ENCODE data around the gene STAT2.
"Not testable (repeated sequence)": the region's sequence is repeated elsewhere in the genome, so short reads cannot be mapped to it uniquely, and the experiment has no call there.

Gene STAT2
- total RNA-seq: 243 to 302 reads per million in 2 donors

DNA sequence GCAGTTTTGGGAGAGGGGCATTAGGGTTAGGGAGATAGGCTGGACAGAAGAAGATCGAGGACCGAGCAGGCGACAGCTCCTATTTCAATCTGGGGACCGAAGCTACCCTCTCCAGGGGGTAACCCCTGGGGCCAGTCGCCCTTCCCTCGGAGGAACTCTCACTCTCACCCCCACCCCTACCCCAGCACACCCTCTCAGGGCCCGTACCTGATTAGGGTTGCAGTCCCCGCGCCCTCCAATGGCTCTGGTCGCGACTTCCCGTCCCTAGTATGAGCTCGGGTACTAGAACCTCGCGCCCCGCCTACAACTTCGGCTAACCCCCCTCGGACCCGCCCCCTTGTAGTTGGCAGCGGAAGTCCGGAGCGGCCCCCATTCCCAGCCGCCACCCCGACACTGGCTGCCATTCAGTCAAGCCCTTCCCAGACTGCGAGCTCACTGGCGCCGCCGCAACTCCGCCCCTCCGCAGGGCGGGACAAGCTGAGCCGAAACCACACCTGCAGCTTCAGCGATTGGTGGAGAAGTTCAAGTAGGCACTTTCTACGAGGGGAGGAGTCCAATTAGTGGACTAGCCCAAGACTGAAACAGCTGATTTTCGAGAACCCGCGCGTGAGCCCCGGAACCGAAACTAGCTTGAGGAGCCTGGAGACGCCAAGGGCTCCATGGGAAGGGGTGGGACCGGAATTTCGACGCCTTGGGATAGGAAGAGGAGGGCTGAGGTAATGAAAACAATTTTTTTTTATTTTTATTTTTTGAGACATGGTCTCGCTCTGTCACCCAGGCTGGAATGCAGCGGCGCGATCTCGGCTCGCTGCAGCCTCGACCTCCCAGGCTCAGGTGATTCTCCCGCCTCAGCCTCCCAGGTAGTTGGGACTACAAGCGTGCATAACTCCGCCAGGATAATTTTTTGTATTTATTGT is at the start of gene STAT2:
TSS of gene STAT2 (minus strand) at position 257 of the 917 bp plus-strand sequence. CDS start 3,536 bp downstream, outside the sequence.
- DNase-seq: peak; percentile 98

DNA sequence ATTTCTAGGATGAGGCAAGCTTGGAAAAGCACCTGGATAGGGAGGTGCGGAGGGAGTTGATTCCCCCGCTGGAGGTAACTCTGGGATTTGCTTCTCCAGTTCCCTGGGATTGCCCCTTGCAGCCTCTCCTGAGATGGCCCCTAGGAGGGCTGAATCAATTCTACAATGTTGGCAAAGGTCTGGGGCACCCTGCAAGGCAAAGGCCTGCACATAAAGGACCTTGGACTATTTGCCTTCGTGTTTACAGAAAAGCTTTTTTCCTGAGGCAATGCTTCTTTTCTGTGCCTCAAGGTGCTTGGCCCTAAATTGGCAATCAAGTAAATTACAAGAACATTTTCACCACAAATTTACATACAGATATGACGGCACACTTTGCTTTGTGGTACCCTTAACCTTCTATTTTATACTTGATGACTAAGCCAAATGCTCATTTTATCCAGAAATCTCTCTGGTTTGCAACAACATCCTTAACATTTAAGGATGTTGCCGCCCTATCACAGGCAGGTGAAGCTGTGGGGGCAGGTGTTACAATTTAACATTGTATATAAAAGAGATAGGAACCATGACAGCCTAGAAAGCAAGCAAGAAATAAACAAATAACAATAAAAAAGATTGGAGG is 49.0 kb upstream of the STAT2 start:
- no peak for DNase-seq

DNA sequence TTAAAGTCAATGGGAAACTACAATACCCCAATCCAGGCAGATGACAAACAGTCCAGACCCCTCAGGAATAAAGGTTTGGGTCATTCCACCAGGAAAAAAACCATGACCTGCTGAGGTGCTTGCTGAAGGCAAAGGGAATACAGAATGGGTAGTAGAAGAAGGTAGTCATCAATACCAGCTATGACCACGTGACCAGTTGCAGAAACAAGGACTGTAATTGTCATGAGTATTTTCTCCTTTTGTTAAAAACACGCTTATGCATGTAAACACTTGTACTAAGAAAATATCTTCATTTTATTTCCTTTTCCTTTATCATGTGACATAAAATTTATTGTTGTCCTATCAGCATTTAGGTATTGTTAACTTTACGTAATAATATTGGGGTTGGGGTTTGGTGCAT is 44.3 kb upstream of the STAT2 start:
- DNase-seq: not testable (repeated sequence)

DNA sequence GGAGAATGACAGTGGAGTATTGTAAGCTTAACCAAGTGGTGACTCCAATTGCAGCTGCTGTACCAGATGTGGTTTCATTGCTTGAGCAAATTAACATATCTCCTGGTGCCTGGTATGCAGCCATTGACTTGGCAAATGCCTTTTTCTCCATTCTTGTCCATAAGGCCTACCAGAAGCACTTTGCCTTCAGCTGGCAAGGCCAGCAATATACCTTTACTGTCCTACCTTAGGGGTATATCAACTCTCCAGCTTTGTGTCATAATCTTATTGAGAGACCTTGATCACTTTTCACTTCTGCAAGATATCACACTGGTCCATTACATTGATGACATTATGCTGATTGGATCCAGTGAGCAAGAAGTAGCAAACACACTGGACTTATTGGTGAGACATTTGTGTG is 41.7 kb upstream of the STAT2 start:
- DNase-seq: not testable (repeated sequence)

DNA sequence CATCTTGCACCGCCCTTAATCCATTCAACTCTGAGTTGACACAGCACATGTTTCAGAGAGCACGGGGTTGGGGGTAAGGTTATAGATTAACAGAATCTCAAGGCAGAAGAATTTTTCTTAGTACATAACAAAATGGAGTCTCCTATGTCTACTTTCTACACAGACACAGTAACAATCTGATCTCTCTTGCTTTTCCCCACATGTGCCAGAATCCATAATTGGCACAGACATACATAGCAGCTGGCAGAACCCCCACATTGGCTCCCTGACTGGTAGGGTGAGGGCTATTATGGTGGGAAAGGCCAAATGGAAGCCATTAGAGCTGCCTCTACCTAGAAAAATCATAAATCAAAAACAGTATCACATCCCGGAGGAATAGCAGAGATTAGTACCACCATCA is 41.2 kb upstream of the STAT2 start:
- not testable (repeated sequence) for DNase-seq

DNA sequence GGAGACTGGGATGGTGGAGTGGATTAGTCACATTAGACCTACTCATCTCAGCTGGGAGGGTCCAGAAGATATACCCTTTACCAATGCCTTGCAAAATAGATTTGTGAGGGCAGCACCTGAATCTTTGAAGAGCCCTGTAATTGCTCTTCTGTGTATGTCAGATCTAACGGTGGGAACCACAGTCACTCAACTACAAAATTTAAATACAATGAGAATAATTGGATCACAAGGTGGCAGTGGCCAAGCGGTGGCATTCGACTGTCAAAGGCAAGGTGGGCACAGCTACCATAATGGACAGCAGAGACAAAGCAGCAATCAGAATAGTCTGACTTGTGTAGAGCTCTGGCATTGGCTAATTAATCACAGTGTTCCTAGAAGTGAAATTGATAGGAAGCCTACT is 39.6 kb upstream of the STAT2 start:
- not testable (repeated sequence) for DNase-seq

DNA sequence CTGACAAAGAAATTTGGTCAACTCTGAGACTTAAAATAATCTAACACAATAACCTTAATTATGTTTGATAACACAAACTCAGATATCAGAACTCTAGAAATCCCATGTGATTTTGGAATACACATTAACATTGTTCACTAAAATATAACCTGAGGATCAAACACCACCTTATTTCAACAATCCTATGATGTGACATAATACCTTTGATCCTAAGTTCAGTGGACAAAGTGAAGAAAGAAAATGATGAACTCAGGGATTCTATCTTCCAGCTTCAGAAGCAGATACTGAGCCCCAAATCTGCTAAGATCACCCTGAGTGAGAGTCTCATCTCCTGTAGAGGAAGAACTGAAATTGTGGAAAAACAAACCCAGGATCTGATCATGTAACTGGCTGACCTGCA is 38.4 kb upstream of the STAT2 start:
- no peak for DNase-seq

DNA sequence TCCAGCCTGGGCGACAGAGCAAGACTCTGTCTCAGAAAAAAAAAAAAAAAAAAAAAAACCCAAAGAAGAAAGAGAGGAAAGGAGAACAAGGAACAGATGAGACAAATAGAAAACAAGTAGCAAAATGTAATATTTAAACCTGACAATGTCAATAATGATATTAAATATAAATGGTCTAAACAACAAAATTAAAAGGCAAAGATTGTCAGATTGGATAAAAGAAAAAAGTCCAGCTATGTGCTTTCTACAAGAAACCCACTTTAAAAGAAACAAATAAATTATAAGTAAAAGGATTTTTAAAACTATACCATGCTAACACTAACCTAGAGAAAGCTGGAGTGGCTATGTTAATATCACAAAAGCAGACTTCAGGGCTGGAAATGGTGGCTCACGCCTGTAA is 32.4 kb upstream of the STAT2 start:
- DNase-seq: no peak

DNA sequence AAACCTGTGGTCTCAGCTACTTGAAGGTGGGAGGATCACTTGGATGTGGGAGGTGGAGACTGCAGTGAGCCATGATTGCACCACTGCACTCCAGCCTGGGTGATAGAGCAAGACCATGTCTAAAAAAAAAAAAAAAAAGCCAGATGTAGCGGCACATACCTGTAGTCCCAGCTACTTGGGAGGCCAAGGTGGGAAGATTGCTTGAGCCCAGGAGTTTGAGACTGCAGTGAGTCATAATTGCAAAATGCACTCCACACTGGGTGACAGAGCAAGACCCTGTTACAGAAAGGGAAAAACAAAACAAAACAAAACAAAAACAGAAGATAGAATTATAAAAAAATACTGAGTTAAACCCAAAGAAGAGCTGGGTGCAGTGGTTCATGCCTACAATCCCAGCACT is 31.8 kb upstream of the STAT2 start:
- no peak for DNase-seq

DNA sequence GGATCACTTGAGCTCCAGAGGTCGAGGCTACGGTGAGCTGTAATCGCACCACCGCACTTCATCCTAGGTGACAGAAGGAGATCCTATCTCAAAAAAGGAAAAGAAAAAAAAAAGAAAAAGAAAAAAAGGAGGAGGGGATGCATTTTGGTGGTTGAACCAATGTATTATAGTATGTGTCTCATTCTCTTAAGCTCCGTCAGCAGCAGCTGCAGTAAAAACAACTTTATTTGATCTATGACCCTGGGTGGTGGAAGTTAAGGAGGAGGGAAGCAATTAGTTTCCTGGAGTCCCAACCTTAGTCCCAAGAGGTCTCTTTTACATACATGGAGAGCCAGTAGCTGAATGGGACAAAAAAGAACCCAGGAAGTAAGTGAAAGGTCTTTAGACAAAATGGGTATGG is 29.5 kb upstream of the STAT2 start:
- no peak for DNase-seq

DNA sequence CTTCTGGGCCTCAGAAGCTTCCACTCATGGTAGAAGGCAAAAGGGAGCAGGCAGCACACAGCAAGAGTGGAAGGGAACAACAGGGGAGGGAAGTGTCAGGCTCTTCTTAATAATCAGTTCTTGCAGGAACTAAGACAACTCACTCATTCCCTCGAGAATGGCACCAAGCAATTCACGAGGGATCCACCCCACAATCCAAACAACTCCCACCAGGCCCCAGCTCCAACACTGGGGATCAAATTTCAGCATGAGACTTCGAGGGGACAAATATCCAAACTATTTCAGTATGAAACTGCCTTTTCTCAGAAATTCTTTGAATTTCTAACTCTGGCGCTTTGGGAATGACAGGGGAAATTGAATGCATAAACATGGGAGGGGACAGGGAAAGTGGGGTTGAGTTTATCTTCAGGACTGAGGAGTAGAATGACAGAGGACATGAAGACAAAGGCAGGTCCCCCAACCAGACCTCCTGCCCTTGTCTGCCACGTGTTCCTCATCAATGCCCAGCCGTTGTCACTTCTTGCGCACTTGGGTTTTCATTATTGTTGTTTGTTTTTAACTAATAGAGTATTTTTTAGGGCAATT is 27.3 kb upstream of the STAT2 start:
- DNase-seq: no peak

DNA sequence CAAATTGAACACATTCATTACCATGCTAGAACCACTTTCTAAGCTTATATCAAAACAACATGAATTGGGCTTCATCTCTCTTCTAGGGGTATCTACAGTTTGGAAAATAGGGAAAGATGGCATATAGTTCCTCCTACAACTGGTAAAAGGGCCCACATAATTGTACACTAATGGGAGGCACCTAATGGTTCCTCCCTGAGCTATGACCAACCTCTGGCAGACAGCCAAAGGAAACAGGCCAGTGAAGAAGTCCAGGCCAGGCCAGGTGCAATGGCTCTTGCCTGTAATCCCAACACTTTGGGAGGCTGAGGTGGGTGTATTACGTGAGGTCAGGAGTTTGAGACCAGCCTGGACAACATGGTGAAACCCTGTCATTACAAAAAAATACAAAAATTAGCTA is 26.0 kb upstream of the STAT2 start:
- no peak for DNase-seq

DNA sequence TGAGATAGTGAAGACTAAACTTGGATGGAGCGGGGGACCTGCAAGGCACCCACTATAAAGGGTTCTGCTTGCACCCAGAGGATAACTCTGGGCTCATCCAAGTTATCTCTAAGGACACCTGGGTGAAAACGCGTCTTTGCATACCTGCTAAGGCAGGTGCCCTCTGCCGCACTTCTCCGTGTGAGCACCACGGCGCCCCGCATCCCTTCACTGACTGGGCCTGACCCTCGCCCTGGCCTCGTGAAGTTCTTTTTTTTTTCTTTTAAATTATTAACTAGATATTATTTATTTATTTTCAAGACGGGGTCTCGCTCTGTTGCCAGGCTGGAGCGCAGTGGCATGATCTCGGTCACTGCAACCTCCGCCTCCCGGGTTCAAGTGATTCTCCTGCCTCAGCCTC is 22.7 kb upstream of the STAT2 start:
- no peak for DNase-seq

DNA sequence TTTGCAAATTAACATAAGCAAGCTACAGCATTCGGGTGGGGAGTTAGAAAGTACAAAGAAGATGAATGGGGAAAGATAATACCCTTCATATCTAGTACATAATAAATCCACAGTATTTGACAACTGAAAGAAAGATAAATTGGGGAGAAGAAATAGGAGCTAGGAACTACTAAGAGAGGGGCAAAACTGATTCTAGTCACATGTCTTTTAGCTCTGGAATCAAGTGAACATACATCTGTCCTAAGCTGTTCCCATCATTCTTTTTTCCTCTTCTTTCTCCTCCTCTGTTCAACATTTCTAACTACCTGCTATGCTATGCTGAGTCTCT is 18.0 kb upstream of the STAT2 start:
- no peak for DNase-seq

DNA sequence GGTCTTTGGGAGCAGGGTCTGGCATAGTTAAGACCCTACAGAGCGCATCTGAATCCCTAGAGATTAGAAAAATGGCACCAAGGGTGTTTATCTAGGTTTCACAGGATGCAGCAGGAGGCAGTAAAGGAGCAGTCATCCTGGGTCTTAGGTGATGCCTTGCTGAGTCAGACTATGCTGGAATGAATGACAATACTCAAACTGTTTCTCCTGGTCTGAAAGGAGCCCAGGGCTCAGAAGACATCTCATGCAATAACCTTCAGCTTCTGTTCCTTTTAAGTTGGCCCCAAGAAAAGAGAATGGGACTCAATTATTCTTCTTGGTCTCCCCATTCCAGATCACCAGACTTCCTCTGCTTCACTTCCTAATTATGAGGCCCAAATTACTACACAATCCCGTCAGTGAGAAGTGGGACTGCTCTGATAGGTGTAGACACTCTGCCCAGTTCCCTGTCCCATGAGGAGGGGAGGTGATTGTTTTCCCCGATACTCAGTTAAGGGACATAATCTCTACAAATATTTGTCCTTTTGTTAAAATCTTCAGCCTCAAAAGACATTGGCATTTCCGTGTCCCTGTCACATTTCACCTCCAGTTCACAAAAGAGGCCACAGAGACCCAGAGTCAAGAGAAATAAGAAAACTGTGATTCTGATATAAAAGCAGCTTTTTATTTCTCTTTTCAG is 17.5 kb upstream of the STAT2 start:
- DNase-seq: no peak

DNA sequence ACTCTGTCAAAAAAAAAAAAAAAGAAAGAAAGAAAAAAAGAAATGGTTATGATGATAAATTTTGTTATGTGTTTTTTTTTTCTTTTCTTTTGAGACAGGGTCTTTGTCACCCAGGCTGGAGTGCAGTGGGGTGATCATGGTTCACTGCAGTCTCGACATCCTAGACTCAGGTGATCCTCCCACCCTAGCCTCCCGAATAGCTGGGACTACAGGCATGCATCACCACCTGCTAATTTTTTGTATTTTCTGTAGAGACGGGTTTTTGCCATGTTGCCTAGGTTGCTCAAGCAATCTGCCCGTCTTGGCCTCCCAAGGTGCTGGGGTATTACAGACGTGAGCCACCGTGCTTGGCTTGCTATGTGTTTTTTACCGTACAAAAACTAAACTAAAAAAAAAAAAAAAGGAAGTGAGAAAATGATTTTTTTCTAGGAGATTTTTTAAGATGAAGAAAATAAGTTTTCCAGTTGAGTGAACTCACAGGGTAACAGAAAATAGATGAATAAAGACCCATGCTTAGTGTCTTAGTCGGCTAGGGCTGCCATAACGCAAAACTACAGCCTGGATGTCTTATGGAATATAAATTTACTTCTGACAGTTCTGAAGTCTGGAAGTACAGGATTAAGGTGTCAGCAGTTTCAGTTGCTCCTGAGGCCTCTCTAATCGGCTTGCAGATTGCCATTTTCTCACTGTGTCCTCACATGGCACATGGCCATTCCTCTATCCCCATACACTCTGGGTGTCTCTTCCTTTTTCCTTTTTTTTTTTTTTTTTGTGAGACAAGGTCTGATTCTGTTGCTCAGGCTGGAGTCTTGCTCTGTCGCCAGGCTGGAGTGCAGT is 15.9 kb upstream of the STAT2 start:
- no peak for DNase-seq

DNA sequence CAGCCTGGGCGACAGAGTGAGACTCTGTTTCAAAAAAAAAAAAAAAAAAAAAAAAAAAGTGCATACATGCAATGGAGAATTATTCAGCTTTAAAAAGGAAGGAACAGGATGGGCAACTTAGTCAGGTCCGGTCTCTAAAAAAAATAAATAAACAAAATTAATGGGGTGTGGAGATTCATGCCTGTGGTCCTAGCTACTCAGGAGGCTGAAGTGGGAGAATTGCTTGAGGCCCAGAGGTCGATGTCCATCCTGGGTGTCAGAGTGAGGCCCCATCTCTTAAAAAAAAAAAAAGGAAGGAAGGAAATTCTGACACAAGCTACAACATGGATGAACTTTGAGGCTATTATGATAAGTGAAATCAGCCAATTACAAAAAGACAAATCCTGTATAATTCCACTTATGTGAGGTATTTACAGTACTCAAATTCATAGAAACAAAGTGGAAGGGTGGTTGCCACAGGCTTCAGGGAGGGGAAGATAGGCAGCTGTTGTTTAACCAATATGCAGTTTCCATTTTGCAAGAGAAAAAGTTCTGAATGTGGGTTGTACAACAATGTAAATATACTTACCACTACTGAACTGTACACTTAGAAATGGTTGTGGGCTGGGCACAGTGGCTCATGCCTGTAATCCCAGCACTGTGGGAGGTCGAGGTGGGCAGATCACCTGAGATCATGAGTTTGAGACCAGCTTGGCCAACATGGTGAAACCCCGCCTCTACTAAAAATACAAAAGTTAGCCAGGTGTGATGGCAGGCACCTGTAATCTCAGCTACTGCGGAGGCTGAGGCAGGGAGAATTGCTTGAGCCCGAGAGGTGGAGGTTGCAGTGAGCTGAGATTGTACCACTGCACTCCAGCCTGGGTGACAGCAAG is 15.1 kb upstream of the STAT2 start:
- no peak for DNase-seq

DNA sequence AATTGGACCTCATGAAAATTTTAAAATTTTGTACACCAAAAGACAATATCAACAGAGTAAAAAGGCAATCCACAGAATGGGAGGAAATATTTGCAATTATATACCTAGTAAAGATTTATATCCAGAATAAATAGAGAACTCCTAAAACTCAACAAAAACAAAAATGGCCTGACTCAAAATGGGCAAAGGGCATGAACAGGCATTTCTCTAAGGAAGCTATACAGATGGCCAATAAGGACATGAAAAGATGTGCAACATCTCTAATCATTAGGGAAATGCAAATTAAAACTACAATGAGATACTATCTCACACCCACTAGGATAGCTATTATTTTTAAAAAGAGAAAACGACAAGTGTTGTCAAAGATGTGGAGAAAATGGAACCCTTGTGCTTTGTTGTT is 13.6 kb upstream of the STAT2 start:
- DNase-seq: no peak

DNA sequence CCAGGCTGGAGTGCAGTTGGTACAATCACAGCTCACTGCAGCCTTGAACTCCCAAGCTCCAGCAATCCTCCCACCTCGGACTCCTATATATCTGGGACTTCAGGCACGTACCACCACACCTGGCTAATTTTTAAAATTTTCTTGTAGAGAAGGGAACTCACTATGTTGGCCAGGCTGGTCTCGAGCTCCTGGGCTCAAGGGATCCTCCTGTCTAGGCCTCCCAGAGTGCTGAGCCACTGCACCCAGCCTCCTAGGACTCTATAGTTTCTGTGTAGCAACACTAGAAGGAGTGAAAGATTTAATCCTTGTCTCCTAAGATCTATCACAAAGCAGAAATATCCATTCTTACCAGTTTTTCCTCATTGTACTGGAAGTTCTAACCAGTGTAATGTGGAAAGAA is 7.0 kb upstream of the STAT2 start:
- DNase-seq: no peak

DNA sequence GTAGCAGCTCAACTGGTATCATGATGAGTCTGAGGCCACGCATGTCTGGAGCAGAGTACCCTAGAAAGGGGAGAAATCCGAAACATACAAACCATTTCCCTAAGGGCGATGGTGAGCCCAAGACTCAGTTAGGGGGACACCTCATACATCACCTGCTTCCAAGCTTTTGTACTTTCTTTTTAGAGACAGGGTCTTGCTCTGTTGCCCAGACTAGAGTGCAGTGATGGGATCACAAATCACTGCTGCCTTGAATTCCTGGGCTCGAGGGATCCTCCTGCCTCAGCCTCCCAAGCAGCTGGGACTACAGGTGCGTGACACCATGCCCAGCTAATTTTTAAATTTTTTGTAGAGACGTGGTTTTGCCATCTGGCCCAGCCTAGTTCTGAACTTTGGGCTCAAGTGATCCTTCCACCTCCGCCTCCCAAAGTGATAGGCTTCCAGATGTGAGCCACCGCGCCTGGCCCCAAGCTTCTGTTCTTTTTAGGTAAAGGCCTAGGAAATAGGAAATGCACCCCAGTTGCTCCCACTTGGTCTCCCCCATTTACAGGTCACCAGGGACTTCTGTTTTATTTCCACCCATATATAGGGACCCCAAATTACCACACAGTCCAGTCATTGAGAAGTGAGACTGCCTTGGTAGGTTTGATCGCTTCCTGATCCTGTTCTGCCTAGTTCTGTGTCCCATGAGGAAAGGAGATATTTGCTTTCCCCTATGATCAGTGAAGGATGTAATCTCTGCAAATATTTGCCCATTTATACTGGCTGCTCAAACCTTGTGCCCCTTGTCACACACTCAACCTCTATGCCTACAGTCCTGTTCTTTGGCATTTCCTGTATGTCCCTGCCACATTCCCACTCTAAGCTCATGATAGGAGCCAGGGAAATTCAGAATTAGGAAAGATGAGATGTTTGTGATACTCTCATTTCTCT is 2.5 kb upstream of the STAT2 start, which contains the start of gene APOF:
TSS of gene APOF (minus strand) at position 728 of the 930 bp plus-strand sequence. CDS start at position 616, 112 bp downstream.
- DNase-seq: no peak
